ENCODE measurements around the gene CXCR6.

GRCh38 chr3:45922950-45923590 is 20.2 kb upstream of the CXCR6 start:
- TF ChIP-seq, protein P1, sequence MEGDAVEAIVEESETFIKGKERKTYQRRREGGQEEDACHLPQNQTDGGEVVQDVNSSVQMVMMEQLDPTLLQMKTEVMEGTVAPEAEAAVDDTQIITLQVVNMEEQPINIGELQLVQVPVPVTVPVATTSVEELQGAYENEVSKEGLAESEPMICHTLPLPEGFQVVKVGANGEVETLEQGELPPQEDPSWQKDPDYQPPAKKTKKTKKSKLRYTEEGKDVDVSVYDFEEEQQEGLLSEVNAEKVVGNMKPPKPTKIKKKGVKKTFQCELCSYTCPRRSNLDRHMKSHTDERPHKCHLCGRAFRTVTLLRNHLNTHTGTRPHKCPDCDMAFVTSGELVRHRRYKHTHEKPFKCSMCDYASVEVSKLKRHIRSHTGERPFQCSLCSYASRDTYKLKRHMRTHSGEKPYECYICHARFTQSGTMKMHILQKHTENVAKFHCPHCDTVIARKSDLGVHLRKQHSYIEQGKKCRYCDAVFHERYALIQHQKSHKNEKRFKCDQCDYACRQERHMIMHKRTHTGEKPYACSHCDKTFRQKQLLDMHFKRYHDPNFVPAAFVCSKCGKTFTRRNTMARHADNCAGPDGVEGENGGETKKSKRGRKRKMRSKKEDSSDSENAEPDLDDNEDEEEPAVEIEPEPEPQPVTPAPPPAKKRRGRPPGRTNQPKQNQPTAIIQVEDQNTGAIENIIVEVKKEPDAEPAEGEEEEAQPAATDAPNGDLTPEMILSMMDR (IDR thresholded peaks at IDR 0.05; ENCODE audit: borderline replicate concordance, extremely low read depth, low read length, poor library complexity, severe bottlenecking) = no peak
- no peak for TF ChIP-seq EZH2 (IDR thresholded peaks at IDR 0.05; ENCODE audit: borderline replicate concordance, low read depth, low read length, severe bottlenecking)

All from DND-41 (cell line).